ENCODE measurements around the gene CIC.

DNA sequence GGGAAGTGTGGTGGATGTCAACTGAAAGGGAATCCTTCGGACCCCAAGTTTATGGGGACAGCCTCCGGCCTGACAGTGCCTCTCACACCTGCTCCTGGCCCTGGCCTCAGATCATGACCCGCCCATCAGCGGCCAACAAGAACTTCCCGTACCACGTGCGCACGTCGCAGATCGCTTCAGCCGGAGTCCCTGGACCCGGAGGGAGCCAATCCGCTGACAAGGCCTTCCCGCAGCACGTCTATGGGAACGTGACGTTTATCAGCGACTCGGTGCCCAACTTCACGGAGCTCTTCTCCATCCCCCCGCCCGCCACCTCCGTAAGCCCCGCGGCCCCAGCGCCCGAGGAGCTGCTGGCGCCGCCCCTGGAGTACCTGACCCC lies 54.4 kb downstream of the CIC start:
- TF ChIP-seq NR2C1 (IDR thresholded peaks at IDR 0.05) (no peak), ESRRA (IDR thresholded peaks at IDR 0.05; ENCODE audit: low read length) (no peak), YY1 (IDR thresholded peaks at IDR 0.05; ENCODE audit: low read depth, low read length) (no peak), JUND (IDR thresholded peaks at IDR 0.05; ENCODE audit: low read depth, low read length) (no peak), SMAD1 (IDR thresholded peaks at IDR 0.05; ENCODE audit: low read depth, partially characterized antibody) (no peak), NFIC (IDR thresholded peaks at IDR 0.05; ENCODE audit: low read depth, low read length) (no peak)
- TF ChIP-seq, protein P1, sequence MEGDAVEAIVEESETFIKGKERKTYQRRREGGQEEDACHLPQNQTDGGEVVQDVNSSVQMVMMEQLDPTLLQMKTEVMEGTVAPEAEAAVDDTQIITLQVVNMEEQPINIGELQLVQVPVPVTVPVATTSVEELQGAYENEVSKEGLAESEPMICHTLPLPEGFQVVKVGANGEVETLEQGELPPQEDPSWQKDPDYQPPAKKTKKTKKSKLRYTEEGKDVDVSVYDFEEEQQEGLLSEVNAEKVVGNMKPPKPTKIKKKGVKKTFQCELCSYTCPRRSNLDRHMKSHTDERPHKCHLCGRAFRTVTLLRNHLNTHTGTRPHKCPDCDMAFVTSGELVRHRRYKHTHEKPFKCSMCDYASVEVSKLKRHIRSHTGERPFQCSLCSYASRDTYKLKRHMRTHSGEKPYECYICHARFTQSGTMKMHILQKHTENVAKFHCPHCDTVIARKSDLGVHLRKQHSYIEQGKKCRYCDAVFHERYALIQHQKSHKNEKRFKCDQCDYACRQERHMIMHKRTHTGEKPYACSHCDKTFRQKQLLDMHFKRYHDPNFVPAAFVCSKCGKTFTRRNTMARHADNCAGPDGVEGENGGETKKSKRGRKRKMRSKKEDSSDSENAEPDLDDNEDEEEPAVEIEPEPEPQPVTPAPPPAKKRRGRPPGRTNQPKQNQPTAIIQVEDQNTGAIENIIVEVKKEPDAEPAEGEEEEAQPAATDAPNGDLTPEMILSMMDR (IDR thresholded peaks at IDR 0.05 in 2 of 3, conservative IDR thresholded peaks at IDR 0.05 in 1 of 3; ENCODE audit: control insufficient read depth in 2 of 3, extremely low read depth in 1 of 3, insufficient read depth in 1 of 3, low read depth in 3 of 3, low read length in 3 of 3) = no peak
- TF ChIP-seq, protein P2, sequence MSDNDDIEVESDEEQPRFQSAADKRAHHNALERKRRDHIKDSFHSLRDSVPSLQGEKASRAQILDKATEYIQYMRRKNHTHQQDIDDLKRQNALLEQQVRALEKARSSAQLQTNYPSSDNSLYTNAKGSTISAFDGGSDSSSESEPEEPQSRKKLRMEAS (IDR thresholded peaks at IDR 0.05; ENCODE audit: low read depth, low read length) = no peak
- TF ChIP-seq, protein P3, sequence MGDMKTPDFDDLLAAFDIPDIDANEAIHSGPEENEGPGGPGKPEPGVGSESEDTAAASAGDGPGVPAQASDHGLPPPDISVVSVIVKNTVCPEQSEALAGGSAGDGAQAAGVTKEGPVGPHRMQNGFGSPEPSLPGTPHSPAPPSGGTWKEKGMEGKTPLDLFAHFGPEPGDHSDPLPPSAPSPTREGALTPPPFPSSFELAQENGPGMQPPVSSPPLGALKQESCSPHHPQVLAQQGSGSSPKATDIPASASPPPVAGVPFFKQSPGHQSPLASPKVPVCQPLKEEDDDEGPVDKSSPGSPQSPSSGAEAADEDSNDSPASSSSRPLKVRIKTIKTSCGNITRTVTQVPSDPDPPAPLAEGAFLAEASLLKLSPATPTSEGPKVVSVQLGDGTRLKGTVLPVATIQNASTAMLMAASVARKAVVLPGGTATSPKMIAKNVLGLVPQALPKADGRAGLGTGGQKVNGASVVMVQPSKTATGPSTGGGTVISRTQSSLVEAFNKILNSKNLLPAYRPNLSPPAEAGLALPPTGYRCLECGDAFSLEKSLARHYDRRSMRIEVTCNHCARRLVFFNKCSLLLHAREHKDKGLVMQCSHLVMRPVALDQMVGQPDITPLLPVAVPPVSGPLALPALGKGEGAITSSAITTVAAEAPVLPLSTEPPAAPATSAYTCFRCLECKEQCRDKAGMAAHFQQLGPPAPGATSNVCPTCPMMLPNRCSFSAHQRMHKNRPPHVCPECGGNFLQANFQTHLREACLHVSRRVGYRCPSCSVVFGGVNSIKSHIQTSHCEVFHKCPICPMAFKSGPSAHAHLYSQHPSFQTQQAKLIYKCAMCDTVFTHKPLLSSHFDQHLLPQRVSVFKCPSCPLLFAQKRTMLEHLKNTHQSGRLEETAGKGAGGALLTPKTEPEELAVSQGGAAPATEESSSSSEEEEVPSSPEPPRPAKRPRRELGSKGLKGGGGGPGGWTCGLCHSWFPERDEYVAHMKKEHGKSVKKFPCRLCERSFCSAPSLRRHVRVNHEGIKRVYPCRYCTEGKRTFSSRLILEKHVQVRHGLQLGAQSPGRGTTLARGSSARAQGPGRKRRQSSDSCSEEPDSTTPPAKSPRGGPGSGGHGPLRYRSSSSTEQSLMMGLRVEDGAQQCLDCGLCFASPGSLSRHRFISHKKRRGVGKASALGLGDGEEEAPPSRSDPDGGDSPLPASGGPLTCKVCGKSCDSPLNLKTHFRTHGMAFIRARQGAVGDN (IDR thresholded peaks at IDR 0.05) = no peak

Measured in GM12878 (cell line).